Ishikawa (cell line): ENCODE data around the gene ASAP2.

ENCODE experiments used
- CEBPB ChIP-seq: IDR thresholded peaks from 2 replicates; pipeline ENCODE4 v1.6.1; 2012
- CREB1 ChIP-seq: IDR thresholded peaks from 2 replicates; pipeline ENCODE4 v1.6.1; 2012; ENCODE audit warnings: low read depth
- EGR1 ChIP-seq: IDR thresholded peaks from 2 replicates; pipeline ENCODE4 v1.6.1; 2012
- EP300 ChIP-seq: IDR thresholded peaks from 2 replicates; pipeline ENCODE4 v1.6.1; 2012; ENCODE audit warnings: borderline replicate concordance
- FOXM1 ChIP-seq: IDR thresholded peaks from 2 replicates; pipeline ENCODE4 v1.6.1; 2012; ENCODE audit warnings: low read depth, borderline replicate concordance
- MAX ChIP-seq: IDR thresholded peaks from 2 replicates; pipeline ENCODE4 v1.6.1; 2012
- NFIC ChIP-seq: IDR thresholded peaks from 2 replicates; pipeline ENCODE4 v1.6.1; 2012
- RAD21 ChIP-seq: IDR thresholded peaks from 2 replicates; pipeline ENCODE4 v1.6.1; 2012; ENCODE audit warnings: low read depth
- REST ChIP-seq: IDR thresholded peaks from 2 replicates; pipeline ENCODE4 v1.6.1; 2012; ENCODE audit warnings: low read depth, mild to moderate bottlenecking
- TAF1 ChIP-seq: IDR thresholded peaks from 2 replicates; pipeline ENCODE4 v1.6.1; 2012; ENCODE audit warnings: low read depth, mild to moderate bottlenecking
- TCF12 ChIP-seq: IDR thresholded peaks from 2 replicates; pipeline ENCODE4 v1.6.1; 2012; ENCODE audit warnings: low read depth
- TEAD4 ChIP-seq: IDR thresholded peaks from 2 replicates; pipeline ENCODE4 v1.6.1; 2012
- USF1 ChIP-seq: IDR thresholded peaks from 2 replicates; pipeline ENCODE4 v1.6.1; 2012
- YY1 ChIP-seq: IDR thresholded peaks from 2 replicates; pipeline ENCODE4 v1.6.1; 2012; ENCODE audit warnings: low read depth
- ZBTB7A ChIP-seq: IDR thresholded peaks from 2 replicates; pipeline ENCODE4 v1.6.1; 2012; ENCODE audit warnings: low read depth

The ASAP2 gene

GRCh38 chr2:9275399-9275798, 68.8 kb downstream of the ASAP2 start:
- no peak for TF ChIP-seq TEAD4
- TF ChIP-seq ZBTB7A = no peak
- TF ChIP-seq CREB1 = no peak
- no peak for TF ChIP-seq TCF12
- TF ChIP-seq YY1 = no peak
- TF ChIP-seq EGR1 = no peak
- TF ChIP-seq CEBPB = no peak
- TF ChIP-seq EP300 = no peak
- TF ChIP-seq USF1 = no peak
- no peak for TF ChIP-seq MAX

- TF ChIP-seq EGR1 = no peak
- TF ChIP-seq MAX = no peak
- TF ChIP-seq EP300 = no peak
- no peak for TF ChIP-seq TCF12
- TF ChIP-seq REST = no peak
- no peak for TF ChIP-seq CREB1
- no peak for TF ChIP-seq USF1
- no peak for TF ChIP-seq NFIC
These were observed 69.5 kb downstream of the ASAP2 start for GRCh38 chr2:9276074-9276473.

GRCh38 chr2:9276901-9277451, 70.4 kb downstream of the ASAP2 start:
- TF ChIP-seq TAF1 = no peak
- no peak for TF ChIP-seq CEBPB
- TF ChIP-seq RAD21 = no peak
- no peak for TF ChIP-seq TEAD4
- no peak for TF ChIP-seq REST
- no peak for TF ChIP-seq NFIC
- no peak for TF ChIP-seq CREB1
- TF ChIP-seq EP300 = no peak
- no peak for TF ChIP-seq EGR1
- no peak for TF ChIP-seq FOXM1

GRCh38 chr2:9278439-9278838, 71.8 kb downstream of the ASAP2 start:
- no peak for TF ChIP-seq NFIC
- TF ChIP-seq YY1 = no peak
- no peak for TF ChIP-seq RAD21
- no peak for TF ChIP-seq TAF1
- TF ChIP-seq USF1 = no peak
- TF ChIP-seq EP300 = no peak
- TF ChIP-seq TCF12 = no peak
- TF ChIP-seq MAX = no peak
- no peak for TF ChIP-seq CREB1

GRCh38 chr2:9279426-9279825, 72.8 kb downstream of the ASAP2 start:
- TF ChIP-seq CEBPB (no peak), TEAD4 (no peak), FOXM1 (no peak), RAD21 (no peak), NFIC (no peak), MAX (no peak), USF1 (no peak), EP300 (no peak), CREB1 (no peak), EGR1 (no peak)
